ENCODE data around the gene ABCA12.
A peak's percentile ranks its signal among the peaks of the same experiment; 100 is the strongest.

The ABCA12 gene

DNA sequence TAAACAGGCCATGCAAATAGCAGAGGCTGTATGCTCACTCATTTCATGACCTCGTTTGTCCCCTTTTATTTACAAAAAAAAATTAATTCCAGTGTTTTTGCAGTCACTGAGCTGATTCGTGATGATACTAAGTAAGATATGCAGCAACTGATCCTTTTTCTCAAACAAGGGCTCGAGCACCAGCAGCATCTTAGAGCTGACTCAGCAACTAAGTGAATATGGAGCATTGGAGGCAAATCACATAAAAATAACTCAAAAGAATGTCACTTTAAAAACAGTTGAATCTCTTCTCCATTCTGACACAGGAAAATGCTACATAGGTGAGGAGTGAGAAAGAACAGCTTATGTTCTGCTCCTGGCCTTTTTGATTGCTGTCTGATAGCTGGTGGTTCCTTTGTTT, 152.8 kb downstream of the ABCA12 start:
- TF ChIP-seq JUND (IDR thresholded peaks at IDR 0.05; ENCODE audit: low read depth) = no peak
- in situ Hi-C loops (cut with HindIII; ENCODE audit: low pct_unique_long_range_greater_than_20kb, low sequenced_read_pairs) = no loop called here
- no peak for DNase-seq (ENCODE audit: low read depth in 1 of 2, low spot score in 1 of 2)

DNA sequence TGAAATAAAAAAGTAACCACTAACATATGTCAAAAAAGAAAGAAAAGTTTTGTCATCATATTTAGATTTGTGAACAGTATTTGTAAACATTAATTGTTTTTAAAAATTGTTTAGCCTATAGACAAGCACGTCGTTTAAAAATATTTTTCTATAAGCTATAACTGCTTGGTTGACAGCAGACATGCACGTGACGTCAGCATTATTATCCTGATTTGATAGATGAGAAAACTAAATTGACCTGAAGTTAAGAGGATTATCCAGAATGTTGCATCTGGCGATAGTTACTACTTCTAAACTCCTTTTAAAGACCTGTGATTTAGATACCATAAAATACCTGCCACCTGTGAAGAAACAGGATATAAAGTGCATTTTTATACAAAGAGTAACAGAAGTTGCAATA, 172.0 kb downstream of the ABCA12 start:
- TF ChIP-seq JUND (IDR thresholded peaks at IDR 0.05; ENCODE audit: low read depth) = no peak
- in situ Hi-C loops (cut with HindIII; ENCODE audit: low pct_unique_long_range_greater_than_20kb, low sequenced_read_pairs) = no loop called here
- no peak for DNase-seq (ENCODE audit: low read depth in 1 of 2, low spot score in 1 of 2)

- TF ChIP-seq JUND (IDR thresholded peaks at IDR 0.05; ENCODE audit: low read depth) = no peak
- in situ Hi-C loops (cut with HindIII; ENCODE audit: low pct_unique_long_range_greater_than_20kb, low sequenced_read_pairs) = no loop called here
- no peak for DNase-seq (ENCODE audit: low read depth in 1 of 2, low spot score in 1 of 2)
These were observed 177.7 kb downstream of the ABCA12 start for GRCh38 chr2:214960677-214961076.

GRCh38 chr2:214946949-214947348, 191.5 kb downstream of the ABCA12 start:
- in situ Hi-C loops (cut with HindIII; ENCODE audit: low pct_unique_long_range_greater_than_20kb, low sequenced_read_pairs) = no loop called here
- TF ChIP-seq JUND (IDR thresholded peaks at IDR 0.05; ENCODE audit: low read depth) = no peak
- no peak for DNase-seq (ENCODE audit: low read depth in 1 of 2, low spot score in 1 of 2)

GRCh38 chr2:214934006-214934405, 204.4 kb downstream of the ABCA12 start:
- in situ Hi-C loops (cut with HindIII; ENCODE audit: low pct_unique_long_range_greater_than_20kb, low sequenced_read_pairs) = no loop called here
- TF ChIP-seq JUND (IDR thresholded peaks at IDR 0.05; ENCODE audit: low read depth) = no peak
- no peak for DNase-seq (ENCODE audit: low read depth in 1 of 2, low spot score in 1 of 2)

DNA sequence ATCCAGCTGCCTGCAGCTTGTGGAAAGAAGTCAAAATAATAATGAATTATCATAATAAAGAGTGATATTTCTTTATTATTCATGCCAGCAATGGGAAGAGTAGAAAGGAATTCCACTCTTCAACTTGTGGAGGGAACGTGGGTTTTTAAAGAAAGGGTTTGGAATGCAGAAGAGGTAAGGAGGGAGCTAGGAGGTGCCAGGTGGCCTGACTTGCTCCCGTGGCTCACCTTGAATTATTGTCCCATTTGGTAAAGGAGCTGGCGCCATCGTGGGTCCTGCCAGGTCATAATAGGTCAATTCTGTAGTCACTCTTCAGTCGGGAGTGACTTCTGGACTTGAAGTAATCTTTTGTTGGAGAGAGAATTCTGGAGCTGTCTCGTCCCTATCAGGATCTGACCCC, 233.8 kb downstream of the ABCA12 start:
- TF ChIP-seq JUND (IDR thresholded peaks at IDR 0.05; ENCODE audit: low read depth) = no peak
- no peak for DNase-seq (ENCODE audit: low read depth in 1 of 2, low spot score in 1 of 2)
- in situ Hi-C loops (cut with HindIII; ENCODE audit: low pct_unique_long_range_greater_than_20kb, low sequenced_read_pairs) = no loop called here

DNA sequence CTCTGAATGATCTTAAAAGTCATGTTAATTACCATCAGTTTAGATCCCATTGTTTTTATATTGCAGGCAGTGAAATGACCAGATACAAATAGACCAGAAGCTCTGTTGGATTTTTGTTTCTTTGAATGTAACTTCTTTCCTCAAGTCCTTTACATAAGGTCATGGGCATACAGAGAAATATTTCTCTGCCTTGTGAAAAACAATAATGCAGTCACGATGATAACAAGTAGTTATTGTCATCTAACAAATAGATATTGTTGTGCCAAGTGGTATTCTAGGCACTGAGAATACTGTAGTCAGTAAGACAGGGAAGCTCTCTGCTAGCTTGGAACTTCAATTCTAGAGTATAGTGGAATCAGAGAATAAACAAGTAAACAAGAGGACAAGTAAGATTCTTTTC, 234.2 kb downstream of the ABCA12 start:
- in situ Hi-C loops (cut with HindIII; ENCODE audit: low pct_unique_long_range_greater_than_20kb, low sequenced_read_pairs) = no loop called here
- TF ChIP-seq JUND (IDR thresholded peaks at IDR 0.05; ENCODE audit: low read depth) = no peak
- no peak for DNase-seq (ENCODE audit: low read depth in 1 of 2, low spot score in 1 of 2)

- in situ Hi-C loops (cut with HindIII; ENCODE audit: low pct_unique_long_range_greater_than_20kb, low sequenced_read_pairs) = no loop called here
- TF ChIP-seq JUND (IDR thresholded peaks at IDR 0.05; ENCODE audit: low read depth) = no peak
- no peak for DNase-seq (ENCODE audit: low read depth in 1 of 2, low spot score in 1 of 2)
These were observed 236.1 kb downstream of the ABCA12 start for GRCh38 chr2:214902286-214902685.

DNA sequence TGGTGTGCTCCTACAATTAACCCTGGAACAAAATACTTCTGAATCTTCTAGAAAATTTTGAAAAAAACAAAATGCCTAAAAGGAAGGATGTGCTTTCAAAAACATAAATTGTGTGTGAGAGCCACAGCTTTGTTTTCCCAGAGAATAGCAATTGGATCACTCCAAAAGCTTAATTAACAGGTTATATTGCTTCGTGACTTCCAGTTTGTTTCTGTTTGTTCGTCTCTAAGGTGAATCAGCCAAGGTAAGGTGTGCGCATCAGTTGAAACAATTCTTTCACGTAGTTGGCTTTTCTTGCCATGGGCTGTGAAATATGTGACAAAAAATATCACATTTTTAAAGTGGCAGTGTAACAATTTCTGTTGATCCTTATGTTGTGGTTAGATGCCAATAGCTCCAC, 238.7 kb downstream of the ABCA12 start:
- no peak for TF ChIP-seq JUND (IDR thresholded peaks at IDR 0.05; ENCODE audit: low read depth)
- in situ Hi-C loops (cut with HindIII; ENCODE audit: low pct_unique_long_range_greater_than_20kb, low sequenced_read_pairs) = no loop called here
- peak in 1 of 2 experiments; percentile 55 for DNase-seq (ENCODE audit: low read depth in 1 of 2, low spot score in 1 of 2)

DNA sequence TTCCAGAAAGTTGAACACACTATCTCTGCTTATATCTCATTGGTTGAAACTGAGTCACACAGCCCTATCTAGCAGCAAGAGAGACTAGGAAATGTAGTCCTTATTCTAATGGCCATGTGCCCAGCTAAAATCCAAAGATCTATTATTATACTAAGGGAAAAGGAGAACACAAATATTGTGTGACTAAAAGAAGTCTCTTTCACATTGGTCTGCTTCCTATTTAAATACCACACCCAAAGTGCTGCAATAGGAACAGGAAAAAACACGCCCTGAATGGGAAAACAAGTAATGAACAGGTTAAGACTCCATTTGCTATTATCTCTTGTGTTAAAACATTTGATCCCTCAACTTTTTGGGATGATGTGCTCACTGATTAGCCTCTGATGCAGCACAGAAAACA, 242.2 kb downstream of the ABCA12 start:
- in situ Hi-C loops (cut with HindIII; ENCODE audit: low pct_unique_long_range_greater_than_20kb, low sequenced_read_pairs) = no loop called here
- TF ChIP-seq JUND (IDR thresholded peaks at IDR 0.05; ENCODE audit: low read depth) = no peak
- no peak for DNase-seq (ENCODE audit: low read depth in 1 of 2, low spot score in 1 of 2)

GRCh38 chr2:214895469-214895868, 243.0 kb downstream of the ABCA12 start:
- no peak for TF ChIP-seq JUND (IDR thresholded peaks at IDR 0.05; ENCODE audit: low read depth)
- in situ Hi-C loops (cut with HindIII; ENCODE audit: low pct_unique_long_range_greater_than_20kb, low sequenced_read_pairs) = no loop called here
- DNase-seq (ENCODE audit: low read depth in 1 of 2, low spot score in 1 of 2) = no peak

DNA sequence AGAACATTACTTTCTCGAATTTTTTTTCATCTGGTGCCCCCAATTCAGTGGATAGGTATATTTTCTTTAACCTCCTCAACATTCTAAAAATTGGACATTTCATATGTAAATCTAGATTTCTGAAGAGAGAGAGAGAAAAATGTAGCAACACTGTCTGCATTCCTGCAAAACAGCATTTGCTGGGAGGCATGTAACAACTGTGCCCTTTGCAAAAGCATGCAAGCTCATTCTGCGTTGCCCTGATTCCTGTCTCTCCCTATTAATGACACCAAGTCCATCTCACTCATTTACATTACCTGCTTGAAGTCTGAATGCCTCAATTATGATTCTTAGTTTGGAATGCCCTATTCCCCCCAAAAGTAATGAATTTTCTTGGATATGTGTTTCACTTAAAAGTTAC, 249.1 kb downstream of the ABCA12 start:
- no peak for DNase-seq (ENCODE audit: low read depth in 1 of 2, low spot score in 1 of 2)
- in situ Hi-C loops (cut with HindIII; ENCODE audit: low pct_unique_long_range_greater_than_20kb, low sequenced_read_pairs) = no loop called here
- TF ChIP-seq JUND (IDR thresholded peaks at IDR 0.05; ENCODE audit: low read depth) = no peak

GRCh38 chr2:214881647-214882202, 256.7 kb downstream of the ABCA12 start:
- no peak for TF ChIP-seq JUND (IDR thresholded peaks at IDR 0.05; ENCODE audit: low read depth)
- in situ Hi-C loops (cut with HindIII; ENCODE audit: low pct_unique_long_range_greater_than_20kb, low sequenced_read_pairs) = no loop called here
- DNase-seq (ENCODE audit: low read depth in 1 of 2, low spot score in 1 of 2) = peak in 1 of 2 experiments; percentile 27

All from T47D (cell line).